HL-60 (cell line): ENCODE measurements around the gene GABPB2.
A peak's percentile ranks its signal among the peaks of the same experiment; 100 is the strongest.

Experiments
- DNase-seq, 2 experiments: peaks; one replicate each; pipeline ENCODE4 v3.0.0-alpha.2; 2010 to 2020; ENCODE audit warnings: low read depth in 1 of 2, low spot score in 1 of 2
- H3K27ac ChIP-seq: fragments of 250-450 bp; sonication (Bioruptor Pico); replicated peaks from 2 replicates; pipeline ENCODE4 v1.5.1; 2020; ENCODE audit warnings: mild to moderate bottlenecking, moderate library complexity
- H3K27me3 ChIP-seq: fragments of 250-450 bp; sonication (Bioruptor Pico); 2 replicates; pipeline ENCODE4 v1.5.1; 2021; ENCODE audit warnings: mild to moderate bottlenecking, moderate library complexity; ENCODE audit not compliant: insufficient read depth, poor library complexity, severe bottlenecking
- H3K4me3 ChIP-seq: replicated peaks from 2 replicates; pipeline ENCODE4 v1.5.1; 2011; ENCODE audit warnings: mild to moderate bottlenecking, control low read depth, low read length; ENCODE audit not compliant: insufficient read depth
- GABPA ChIP-seq: IDR thresholded peaks from 2 replicates; pipeline ENCODE4 v1.6.1; 2012; ENCODE audit warnings: low read depth
- POLR2AphosphoS5 ChIP-seq: IDR thresholded peaks from 2 replicates; pipeline ENCODE4 v1.6.1; 2012; ENCODE audit warnings: low read depth
- SPI1 ChIP-seq: IDR thresholded peaks from 2 replicates; pipeline ENCODE4 v1.6.1; 2012; ENCODE audit warnings: low read depth, mild to moderate bottlenecking, borderline replicate concordance
- TF ChIP-seq, protein P1 (sequence below): IDR thresholded peaks from one replicate; pipeline ENCODE4 v1.5.1; 2011; ENCODE audit warnings: low read length, control low read depth, inconsistent platforms; ENCODE audit not compliant: insufficient read depth
- TF ChIP-seq, protein P2 (sequence below): IDR thresholded peaks from 2 replicates; pipeline ENCODE4 v1.6.1; 2012; ENCODE audit warnings: low read depth; ENCODE audit not compliant: insufficient replicate concordance

The GABPB2 gene

DNA sequence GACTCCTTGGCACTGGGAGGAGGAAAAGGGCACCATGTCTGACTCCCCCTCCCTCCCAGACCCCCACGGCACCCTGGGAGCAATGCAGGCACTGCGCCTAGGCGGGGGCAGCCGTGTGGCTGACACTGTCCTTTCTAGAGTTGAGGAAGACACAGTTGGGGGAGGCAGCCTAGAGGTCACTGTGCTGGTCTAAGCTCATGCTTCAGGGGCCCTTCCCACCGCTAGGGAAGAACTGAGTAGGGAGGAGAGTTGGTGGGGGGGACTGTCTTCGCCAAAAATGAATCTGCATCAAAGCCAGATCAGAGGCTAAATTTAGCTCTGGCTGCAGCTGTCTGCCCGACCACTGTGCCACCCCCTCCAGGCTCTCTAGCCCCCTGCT is 72.5 kb downstream of the GABPB2 start:
- Histone ChIP-seq H3K4me3 (no peak overlapping the region), H3K27ac (no peak overlapping the region), H3K27me3 (peaks cover 16% of the 10 kb centered on the region)
- TF ChIP-seq, protein P1, sequence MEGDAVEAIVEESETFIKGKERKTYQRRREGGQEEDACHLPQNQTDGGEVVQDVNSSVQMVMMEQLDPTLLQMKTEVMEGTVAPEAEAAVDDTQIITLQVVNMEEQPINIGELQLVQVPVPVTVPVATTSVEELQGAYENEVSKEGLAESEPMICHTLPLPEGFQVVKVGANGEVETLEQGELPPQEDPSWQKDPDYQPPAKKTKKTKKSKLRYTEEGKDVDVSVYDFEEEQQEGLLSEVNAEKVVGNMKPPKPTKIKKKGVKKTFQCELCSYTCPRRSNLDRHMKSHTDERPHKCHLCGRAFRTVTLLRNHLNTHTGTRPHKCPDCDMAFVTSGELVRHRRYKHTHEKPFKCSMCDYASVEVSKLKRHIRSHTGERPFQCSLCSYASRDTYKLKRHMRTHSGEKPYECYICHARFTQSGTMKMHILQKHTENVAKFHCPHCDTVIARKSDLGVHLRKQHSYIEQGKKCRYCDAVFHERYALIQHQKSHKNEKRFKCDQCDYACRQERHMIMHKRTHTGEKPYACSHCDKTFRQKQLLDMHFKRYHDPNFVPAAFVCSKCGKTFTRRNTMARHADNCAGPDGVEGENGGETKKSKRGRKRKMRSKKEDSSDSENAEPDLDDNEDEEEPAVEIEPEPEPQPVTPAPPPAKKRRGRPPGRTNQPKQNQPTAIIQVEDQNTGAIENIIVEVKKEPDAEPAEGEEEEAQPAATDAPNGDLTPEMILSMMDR = no peak
- TF ChIP-seq SPI1 (no peak), POLR2AphosphoS5 (no peak)
- TF ChIP-seq, protein P2, sequence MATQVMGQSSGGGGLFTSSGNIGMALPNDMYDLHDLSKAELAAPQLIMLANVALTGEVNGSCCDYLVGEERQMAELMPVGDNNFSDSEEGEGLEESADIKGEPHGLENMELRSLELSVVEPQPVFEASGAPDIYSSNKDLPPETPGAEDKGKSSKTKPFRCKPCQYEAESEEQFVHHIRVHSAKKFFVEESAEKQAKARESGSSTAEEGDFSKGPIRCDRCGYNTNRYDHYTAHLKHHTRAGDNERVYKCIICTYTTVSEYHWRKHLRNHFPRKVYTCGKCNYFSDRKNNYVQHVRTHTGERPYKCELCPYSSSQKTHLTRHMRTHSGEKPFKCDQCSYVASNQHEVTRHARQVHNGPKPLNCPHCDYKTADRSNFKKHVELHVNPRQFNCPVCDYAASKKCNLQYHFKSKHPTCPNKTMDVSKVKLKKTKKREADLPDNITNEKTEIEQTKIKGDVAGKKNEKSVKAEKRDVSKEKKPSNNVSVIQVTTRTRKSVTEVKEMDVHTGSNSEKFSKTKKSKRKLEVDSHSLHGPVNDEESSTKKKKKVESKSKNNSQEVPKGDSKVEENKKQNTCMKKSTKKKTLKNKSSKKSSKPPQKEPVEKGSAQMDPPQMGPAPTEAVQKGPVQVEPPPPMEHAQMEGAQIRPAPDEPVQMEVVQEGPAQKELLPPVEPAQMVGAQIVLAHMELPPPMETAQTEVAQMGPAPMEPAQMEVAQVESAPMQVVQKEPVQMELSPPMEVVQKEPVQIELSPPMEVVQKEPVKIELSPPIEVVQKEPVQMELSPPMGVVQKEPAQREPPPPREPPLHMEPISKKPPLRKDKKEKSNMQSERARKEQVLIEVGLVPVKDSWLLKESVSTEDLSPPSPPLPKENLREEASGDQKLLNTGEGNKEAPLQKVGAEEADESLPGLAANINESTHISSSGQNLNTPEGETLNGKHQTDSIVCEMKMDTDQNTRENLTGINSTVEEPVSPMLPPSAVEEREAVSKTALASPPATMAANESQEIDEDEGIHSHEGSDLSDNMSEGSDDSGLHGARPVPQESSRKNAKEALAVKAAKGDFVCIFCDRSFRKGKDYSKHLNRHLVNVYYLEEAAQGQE = no peak
- DNase-seq = no peak

DNA sequence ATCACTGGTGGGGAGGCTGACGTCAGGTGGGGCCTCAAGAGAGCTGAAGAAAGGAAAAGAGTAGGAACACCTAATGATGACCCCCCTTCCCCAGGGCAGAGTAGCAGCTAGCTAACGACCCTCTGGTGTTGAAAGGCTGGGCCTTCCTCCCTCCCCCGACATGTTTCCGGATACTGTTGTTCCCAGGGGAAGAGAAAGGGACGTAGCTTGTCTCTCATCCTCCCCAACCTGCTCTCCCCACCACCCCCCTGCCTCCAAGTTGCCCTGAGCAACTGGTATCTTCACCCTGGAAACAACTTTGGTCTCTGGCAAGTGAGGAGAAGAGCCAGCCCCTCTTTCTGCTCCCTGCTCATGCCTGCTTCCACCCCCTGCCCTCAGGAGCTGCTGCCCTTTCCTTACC is 73.4 kb downstream of the GABPB2 start:
- peaks cover 16% of the 10 kb centered on the region for H3K27me3 ChIP-seq
- H3K27ac ChIP-seq = no peak overlapping the region
- TF ChIP-seq, protein P2 = no peak
- TF ChIP-seq SPI1 (no peak), POLR2AphosphoS5 (no peak), GABPA (no peak)
- TF ChIP-seq, protein P1 = no peak
- no peak overlapping the region for H3K4me3 ChIP-seq
- no peak for DNase-seq

DNA sequence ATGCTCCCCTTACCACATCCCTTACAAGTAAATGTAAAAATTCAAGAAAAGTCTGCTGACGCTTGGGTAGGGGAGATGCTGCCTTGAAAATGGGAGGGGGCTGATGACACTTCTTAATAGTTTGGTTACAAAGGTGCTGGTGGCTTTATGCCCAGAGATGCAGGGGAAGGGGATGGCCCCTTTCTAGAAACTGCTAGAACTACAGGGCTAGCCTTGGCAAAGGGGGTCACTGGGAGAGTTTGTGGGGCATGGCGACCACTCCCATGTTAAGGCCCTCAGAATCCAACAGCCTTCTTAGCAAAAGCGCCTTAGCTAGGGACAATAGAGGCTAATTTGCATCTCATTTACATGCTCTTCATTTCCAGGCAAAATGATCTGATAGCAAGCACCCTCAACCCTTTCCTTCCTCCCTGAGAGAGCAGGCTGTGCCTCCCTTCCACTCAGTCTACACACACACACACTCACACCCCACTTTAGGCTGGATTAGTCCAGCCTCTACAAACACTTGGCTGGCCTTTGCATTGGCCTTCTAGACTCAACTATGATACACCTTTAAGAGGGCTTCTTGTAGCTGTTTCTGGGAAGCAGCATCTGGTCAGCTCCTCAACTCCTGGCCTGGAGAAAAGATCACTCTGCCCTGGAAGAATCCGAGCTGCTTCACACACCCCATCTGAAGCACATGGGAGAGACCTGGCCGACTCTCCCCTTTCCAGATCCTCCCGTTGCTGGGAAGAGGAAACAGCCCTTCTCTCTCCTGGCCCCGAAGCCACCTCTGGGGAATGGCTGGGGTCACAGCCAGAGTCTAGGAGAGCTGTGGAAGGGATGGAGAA is 74.1 kb downstream of the GABPB2 start:
- DNase-seq = no peak
- H3K4me3 ChIP-seq = no peak overlapping the region
- H3K27ac ChIP-seq = no peak overlapping the region
- TF ChIP-seq, protein P1 = no peak
- no peak for TF ChIP-seq GABPA
- TF ChIP-seq, protein P2 = peak; percentile 30
- peaks cover 16% of the 10 kb centered on the region for H3K27me3 ChIP-seq
